H1 (cell line): ENCODE measurements around the gene PRDM15.

Source experiments
- EP300 ChIP-seq, 2 experiments: IDR thresholded peaks; 1 replicate in 1 of 2; 2 replicates in 1 of 2; pipeline ENCODE4 v1.6.1; 2011 to 2012; ENCODE audit warnings: low read depth in 2 of 2, low read length in 2 of 2, mild to moderate bottlenecking in 2 of 2, borderline replicate concordance in 1 of 2, inconsistent platforms in 1 of 2, moderate library complexity in 1 of 2
- EZH2 ChIP-seq: fragments of 200-600 bp; sonication (generic); IDR thresholded peaks from 2 replicates; pipeline ENCODE4 v1.7.1; 2012; ENCODE audit warnings: low read depth, mild to moderate bottlenecking, moderate library complexity, low read length, inconsistent platforms; ENCODE audit not compliant: severe bottlenecking
- GABPA ChIP-seq: IDR thresholded peaks from 2 replicates; pipeline ENCODE4 v1.6.1; 2011; ENCODE audit warnings: mild to moderate bottlenecking, low read length, moderate library complexity, borderline replicate concordance; ENCODE audit not compliant: insufficient read depth
- JUN ChIP-seq: IDR thresholded peaks from 2 replicates; pipeline ENCODE4 v1.6.1; 2011; ENCODE audit warnings: low read depth, mild to moderate bottlenecking, improper control_type of control experiment, low read length
- NRF1 ChIP-seq: IDR thresholded peaks from 2 replicates; pipeline ENCODE4 v1.6.1; 2011; ENCODE audit warnings: mild to moderate bottlenecking, low read depth, low read length, improper control_type of control experiment
- POLR2A ChIP-seq, 2 experiments: IDR thresholded peaks; 1 replicate in 1 of 2; 2 replicates in 1 of 2; pipeline ENCODE4 v1.6.1; 2011; ENCODE audit warnings: low read depth in 2 of 2, low read length in 2 of 2, mild to moderate bottlenecking in 2 of 2; ENCODE audit errors: control extremely low read depth in 1 of 2
- POLR2AphosphoS5 ChIP-seq: IDR thresholded peaks from 2 replicates; pipeline ENCODE4 v1.6.1; 2011; ENCODE audit warnings: low read depth, low read length
- RNF2 ChIP-seq: fragments of 200-900, 300-1000 bp; sonication (generic); IDR thresholded peaks from 2 replicates; pipeline ENCODE4 v1.7.1; 2016; ENCODE audit warnings: borderline replicate concordance, low read depth, mild to moderate bottlenecking, antibody characterized with exemption, low read length; ENCODE audit not compliant: poor library complexity, severe bottlenecking; ENCODE audit errors: missing control alignments
- SIX5 ChIP-seq: IDR thresholded peaks from 2 replicates; pipeline ENCODE4 v1.6.1; 2011; ENCODE audit warnings: mild to moderate bottlenecking, low read depth, low read length
- SUZ12 ChIP-seq: fragments of 200-600 bp; sonication (generic); IDR thresholded peaks from 2 replicates; pipeline ENCODE4 v1.6.1; 2012; ENCODE audit warnings: mild to moderate bottlenecking, inconsistent platforms, low read length, moderate library complexity, mixed read lengths
- TF ChIP-seq, protein P1 (sequence below), 3 experiments: IDR thresholded peaks; 1 replicate in 2 of 3; 2 replicates in 1 of 3; pipeline versions ENCODE4 v1.5.1 to v1.6.1; 2011; ENCODE audit warnings: low read length in 3 of 3, mild to moderate bottlenecking in 3 of 3, inconsistent platforms in 2 of 3, low read depth in 1 of 3, moderate library complexity in 1 of 3; ENCODE audit not compliant: insufficient read depth in 1 of 3; ENCODE audit errors: control extremely low read depth in 1 of 3

- TF ChIP-seq EP300 (IDR thresholded peaks at IDR 0.05; ENCODE audit: borderline replicate concordance in 1 of 2, low read depth in 2 of 2, low read length in 2 of 2) (no peak), SIX5 (no peak), RNF2 (no peak), JUN (no peak), SUZ12 (no peak), EZH2 (no peak), POLR2AphosphoS5 (no peak), NRF1 (no peak), GABPA (no peak), POLR2A (IDR thresholded peaks at IDR 0.05; ENCODE audit: control extremely low read depth in 1 of 2, low read depth in 2 of 2, low read length in 2 of 2) (no peak)
- TF ChIP-seq, protein P1, sequence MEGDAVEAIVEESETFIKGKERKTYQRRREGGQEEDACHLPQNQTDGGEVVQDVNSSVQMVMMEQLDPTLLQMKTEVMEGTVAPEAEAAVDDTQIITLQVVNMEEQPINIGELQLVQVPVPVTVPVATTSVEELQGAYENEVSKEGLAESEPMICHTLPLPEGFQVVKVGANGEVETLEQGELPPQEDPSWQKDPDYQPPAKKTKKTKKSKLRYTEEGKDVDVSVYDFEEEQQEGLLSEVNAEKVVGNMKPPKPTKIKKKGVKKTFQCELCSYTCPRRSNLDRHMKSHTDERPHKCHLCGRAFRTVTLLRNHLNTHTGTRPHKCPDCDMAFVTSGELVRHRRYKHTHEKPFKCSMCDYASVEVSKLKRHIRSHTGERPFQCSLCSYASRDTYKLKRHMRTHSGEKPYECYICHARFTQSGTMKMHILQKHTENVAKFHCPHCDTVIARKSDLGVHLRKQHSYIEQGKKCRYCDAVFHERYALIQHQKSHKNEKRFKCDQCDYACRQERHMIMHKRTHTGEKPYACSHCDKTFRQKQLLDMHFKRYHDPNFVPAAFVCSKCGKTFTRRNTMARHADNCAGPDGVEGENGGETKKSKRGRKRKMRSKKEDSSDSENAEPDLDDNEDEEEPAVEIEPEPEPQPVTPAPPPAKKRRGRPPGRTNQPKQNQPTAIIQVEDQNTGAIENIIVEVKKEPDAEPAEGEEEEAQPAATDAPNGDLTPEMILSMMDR (IDR thresholded peaks at IDR 0.05; ENCODE audit: control extremely low read depth in 1 of 3, insufficient read depth in 1 of 3, low read depth in 1 of 3, low read length in 3 of 3), result no peak
Observed at GRCh38 chr21:41921021-41921420, 41.9 kb upstream of the PRDM15 start.
